ENCODE results near the gene AFF2.

AFF2 gene

DNA sequence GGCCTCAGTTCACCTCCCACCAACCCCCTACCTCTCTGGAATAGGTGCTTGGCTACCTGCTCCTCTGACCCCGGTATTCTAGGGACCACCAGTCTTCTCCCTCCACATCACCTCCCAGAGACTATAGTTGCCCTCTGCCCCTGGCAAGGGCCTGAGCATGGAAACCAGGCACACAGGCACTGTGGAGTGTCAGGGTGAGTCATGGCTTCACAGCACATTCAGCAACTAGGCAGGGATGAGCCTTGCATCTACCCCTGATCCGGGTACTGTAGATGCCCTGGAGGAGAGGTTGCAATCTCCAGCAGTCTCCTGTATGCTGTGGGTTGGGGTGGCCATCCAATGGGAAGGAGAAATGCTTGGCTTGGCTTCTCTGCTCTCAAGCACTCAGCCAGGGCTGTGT is 532.0 kb downstream of the AFF2 start:
- Histone ChIP-seq H3K36me3 (ENCODE audit: low read depth) (no peaks in the 10 kb centered on the region), H3K27me3 (ENCODE audit: insufficient read depth, poor library complexity, severe bottlenecking) (no peaks in the 10 kb centered on the region), H3K4me3 (ENCODE audit: severe bottlenecking) (no peak overlapping the region), H3K4me1 (ENCODE audit: insufficient read depth, poor library complexity, severe bottlenecking) (no peaks in the 10 kb centered on the region), H3K27ac (ENCODE audit: poor library complexity, severe bottlenecking) (no peak overlapping the region), H3K9me3 (ENCODE audit: severe bottlenecking) (no peaks in the 10 kb centered on the region)
- ATAC-seq (ENCODE audit: low read depth) (no peak), DNase-seq (ENCODE audit: low spot score) (no peak)
- TF ChIP-seq, protein P1, sequence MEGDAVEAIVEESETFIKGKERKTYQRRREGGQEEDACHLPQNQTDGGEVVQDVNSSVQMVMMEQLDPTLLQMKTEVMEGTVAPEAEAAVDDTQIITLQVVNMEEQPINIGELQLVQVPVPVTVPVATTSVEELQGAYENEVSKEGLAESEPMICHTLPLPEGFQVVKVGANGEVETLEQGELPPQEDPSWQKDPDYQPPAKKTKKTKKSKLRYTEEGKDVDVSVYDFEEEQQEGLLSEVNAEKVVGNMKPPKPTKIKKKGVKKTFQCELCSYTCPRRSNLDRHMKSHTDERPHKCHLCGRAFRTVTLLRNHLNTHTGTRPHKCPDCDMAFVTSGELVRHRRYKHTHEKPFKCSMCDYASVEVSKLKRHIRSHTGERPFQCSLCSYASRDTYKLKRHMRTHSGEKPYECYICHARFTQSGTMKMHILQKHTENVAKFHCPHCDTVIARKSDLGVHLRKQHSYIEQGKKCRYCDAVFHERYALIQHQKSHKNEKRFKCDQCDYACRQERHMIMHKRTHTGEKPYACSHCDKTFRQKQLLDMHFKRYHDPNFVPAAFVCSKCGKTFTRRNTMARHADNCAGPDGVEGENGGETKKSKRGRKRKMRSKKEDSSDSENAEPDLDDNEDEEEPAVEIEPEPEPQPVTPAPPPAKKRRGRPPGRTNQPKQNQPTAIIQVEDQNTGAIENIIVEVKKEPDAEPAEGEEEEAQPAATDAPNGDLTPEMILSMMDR (IDR thresholded peaks at IDR 0.05; ENCODE audit: poor library complexity, severe bottlenecking) = no peak

DNA sequence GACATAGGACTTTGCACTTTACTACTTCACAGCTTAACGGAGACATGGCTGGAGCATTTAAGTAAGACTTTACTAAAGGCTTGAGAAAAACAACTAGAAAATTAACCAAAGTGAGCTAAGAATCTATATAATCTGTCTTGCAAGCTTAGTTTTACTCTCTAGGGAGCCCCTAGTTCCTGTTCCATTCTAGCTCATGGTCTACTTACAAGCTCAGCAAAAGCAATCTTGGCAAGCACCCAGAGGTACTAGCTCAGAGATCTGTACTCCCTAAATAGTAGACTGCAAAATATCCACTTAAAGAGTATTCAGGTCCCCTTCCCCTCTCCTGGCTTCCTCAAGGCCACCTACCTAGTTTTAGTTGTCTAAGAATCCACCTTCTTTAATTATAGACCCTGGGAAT is 535.7 kb downstream of the AFF2 start:
- Histone ChIP-seq H3K27ac (ENCODE audit: poor library complexity, severe bottlenecking) (no peak overlapping the region), H3K4me1 (ENCODE audit: insufficient read depth, poor library complexity, severe bottlenecking) (no peaks in the 10 kb centered on the region), H3K4me3 (ENCODE audit: severe bottlenecking) (no peak overlapping the region), H3K9me3 (ENCODE audit: severe bottlenecking) (no peaks in the 10 kb centered on the region), H3K36me3 (ENCODE audit: low read depth) (no peaks in the 10 kb centered on the region), H3K27me3 (ENCODE audit: insufficient read depth, poor library complexity, severe bottlenecking) (no peaks in the 10 kb centered on the region)
- TF ChIP-seq, protein P1 (IDR thresholded peaks at IDR 0.05; ENCODE audit: poor library complexity, severe bottlenecking) = no peak
- ATAC-seq (ENCODE audit: low read depth) (no peak), DNase-seq (ENCODE audit: low spot score) (no peak)

DNA sequence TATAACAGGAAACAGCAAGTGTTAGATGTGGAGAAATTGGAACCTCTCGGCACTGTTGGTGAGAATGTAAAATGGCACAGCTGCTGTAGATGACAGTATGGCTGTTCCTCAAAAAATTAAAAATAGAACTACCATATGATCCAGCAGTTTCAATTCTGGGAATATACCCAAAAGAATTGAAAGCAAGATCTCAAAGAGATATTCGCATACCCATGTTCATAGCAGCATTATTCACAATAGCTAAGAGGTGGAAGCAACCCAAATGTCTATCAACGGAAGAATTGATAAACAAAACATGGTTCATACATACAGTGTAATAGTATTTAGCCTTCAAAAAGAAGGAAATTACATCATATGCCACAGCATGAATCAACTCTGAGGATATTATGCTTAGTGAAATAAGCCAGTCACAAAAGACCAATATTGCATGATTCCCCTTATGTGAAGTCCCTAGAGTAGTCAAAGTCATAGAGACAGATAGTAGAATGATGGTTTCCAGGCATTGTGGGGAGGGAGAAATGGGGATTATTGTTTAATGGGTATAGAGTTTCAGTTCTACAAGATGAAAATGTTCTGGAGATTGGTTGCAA is 537.0 kb downstream of the AFF2 start:
- TF ChIP-seq, protein P1 (IDR thresholded peaks at IDR 0.05; ENCODE audit: poor library complexity, severe bottlenecking) = no peak
- Histone ChIP-seq H3K27me3 (ENCODE audit: insufficient read depth, poor library complexity, severe bottlenecking) (no peaks in the 10 kb centered on the region), H3K36me3 (ENCODE audit: low read depth) (no peaks in the 10 kb centered on the region), H3K27ac (ENCODE audit: poor library complexity, severe bottlenecking) (no peak overlapping the region), H3K4me1 (ENCODE audit: insufficient read depth, poor library complexity, severe bottlenecking) (no peaks in the 10 kb centered on the region), H3K4me3 (ENCODE audit: severe bottlenecking) (no peak overlapping the region), H3K9me3 (ENCODE audit: severe bottlenecking) (no peaks in the 10 kb centered on the region)
- ATAC-seq (ENCODE audit: low read depth) (no peak), DNase-seq (ENCODE audit: low spot score) (no peak)

DNA sequence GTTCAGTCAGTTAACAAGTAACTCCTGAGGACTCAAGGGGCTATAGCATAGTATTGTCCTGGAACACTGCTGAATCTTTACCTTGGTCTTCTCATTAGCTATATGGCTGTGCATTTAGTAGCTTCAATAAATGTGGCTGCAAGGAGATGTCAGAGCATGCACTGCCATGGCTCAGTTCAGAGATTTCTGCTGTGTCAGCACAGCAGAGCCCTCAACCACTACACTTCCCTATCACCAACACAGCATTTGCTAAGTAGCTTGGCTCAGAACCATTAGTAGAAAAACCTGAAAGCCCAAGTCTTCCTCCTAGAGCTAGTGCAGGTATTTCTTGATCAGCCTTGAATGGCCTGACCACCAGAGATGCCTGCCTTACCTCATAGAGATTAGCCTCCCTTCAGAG is 538.6 kb downstream of the AFF2 start:
- no peak for ATAC-seq (ENCODE audit: low read depth)

More for the DNA sequence above, 538.6 kb downstream of the AFF2 start:
- H3K27me3 ChIP-seq (ENCODE audit: insufficient read depth, poor library complexity, severe bottlenecking) = no peaks in the 10 kb centered on the region
- no peak overlapping the region for H3K4me3 ChIP-seq (ENCODE audit: severe bottlenecking)
- H3K36me3 ChIP-seq (ENCODE audit: low read depth) = no peaks in the 10 kb centered on the region
- no peak overlapping the region for H3K27ac ChIP-seq (ENCODE audit: poor library complexity, severe bottlenecking)
- H3K9me3 ChIP-seq (ENCODE audit: severe bottlenecking) = no peaks in the 10 kb centered on the region
- no peak for DNase-seq (ENCODE audit: low spot score)
- no peaks in the 10 kb centered on the region for H3K4me1 ChIP-seq (ENCODE audit: insufficient read depth, poor library complexity, severe bottlenecking)
- TF ChIP-seq, protein P1 (IDR thresholded peaks at IDR 0.05; ENCODE audit: poor library complexity, severe bottlenecking) = no peak

Measured in RWPE2 (cell line).